SIG-M5 treated with dmso at 0.1 percent for 504 hours (cell line): ENCODE data around the gene MINDY2.
"Not testable (repeated sequence)": the region's sequence is repeated elsewhere in the genome, so short reads cannot be mapped to it uniquely, and the experiment has no call there.

ENCODE experiments used
- DNase-seq: peaks from one replicate; lab custom pipeline; 2025; ENCODE audit not compliant: unreplicated experiment; lab: John Stamatoyannopoulos, UW

The MINDY2 gene

DNA sequence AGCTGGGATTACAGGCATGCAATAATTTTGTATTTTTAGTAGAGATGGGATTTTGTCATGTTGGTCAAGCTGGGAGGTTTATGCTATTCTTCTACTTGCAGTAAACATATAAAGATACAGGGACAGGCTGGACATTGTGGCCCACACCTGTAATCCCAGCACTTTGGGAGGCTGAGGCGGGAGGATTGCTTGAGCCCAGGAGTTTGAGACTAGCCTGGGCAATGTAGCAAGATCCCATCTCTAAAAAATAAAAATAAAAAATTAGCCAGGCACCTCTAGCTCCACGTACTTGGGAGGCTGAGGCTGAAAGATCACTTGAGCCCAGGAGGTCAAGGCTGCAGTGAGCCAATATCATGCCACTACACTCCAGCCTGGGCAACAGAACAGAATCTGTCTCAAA is 52.2 kb downstream of the MINDY2 start:
- not testable (repeated sequence) for DNase-seq

DNA sequence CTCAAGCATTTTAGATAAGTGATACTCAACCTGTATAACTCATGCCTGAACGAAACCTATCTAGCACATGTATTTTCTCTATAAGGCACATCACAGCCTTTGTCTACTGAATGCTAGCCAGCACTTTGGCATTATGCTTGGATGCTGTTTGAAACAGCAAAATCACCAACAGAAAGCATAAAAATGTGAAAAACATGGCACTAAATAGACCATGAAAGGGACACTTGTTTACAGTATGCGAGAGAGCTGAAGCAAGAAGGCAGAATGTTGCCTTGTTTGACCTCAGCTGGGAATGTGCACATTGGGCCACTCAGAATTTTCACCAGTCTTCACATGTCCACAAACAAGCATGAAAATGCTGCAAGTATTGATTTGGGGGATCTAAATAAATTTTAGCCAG is 59.5 kb downstream of the MINDY2 start:
- DNase-seq: no peak

GRCh38 chr15:58833681-58834426 is 62.8 kb downstream of the MINDY2 start:
- not testable (repeated sequence) for DNase-seq

DNA sequence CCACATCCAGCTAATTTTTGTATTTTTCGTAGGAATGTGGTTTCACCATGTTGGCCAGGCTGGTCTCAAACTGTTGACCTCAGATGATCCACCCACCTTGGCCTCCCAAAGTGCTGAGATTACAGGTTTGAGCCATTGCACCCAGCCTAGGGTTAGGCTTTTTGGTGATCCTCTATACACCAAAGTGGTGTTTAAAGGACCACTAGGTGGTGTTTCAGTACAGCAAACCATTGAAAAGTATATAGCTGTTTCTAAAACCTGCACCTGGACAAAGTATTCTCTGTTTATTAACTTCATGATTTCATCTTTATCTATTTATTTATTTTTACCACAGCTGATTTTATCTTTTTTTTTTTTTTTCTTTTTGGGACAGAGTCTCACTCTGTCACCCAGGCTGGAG is 68.4 kb downstream of the MINDY2 start:
- no peak for DNase-seq

- no peak for DNase-seq
These were observed 68.9 kb downstream of the MINDY2 start for GRCh38 chr15:58840048-58840447.

- no peak for DNase-seq
These were observed 71.8 kb downstream of the MINDY2 start for GRCh38 chr15:58842713-58843396.

GRCh38 chr15:58851205-58851604 is 80.1 kb downstream of the MINDY2 start:
- DNase-seq: not testable (repeated sequence)

DNA sequence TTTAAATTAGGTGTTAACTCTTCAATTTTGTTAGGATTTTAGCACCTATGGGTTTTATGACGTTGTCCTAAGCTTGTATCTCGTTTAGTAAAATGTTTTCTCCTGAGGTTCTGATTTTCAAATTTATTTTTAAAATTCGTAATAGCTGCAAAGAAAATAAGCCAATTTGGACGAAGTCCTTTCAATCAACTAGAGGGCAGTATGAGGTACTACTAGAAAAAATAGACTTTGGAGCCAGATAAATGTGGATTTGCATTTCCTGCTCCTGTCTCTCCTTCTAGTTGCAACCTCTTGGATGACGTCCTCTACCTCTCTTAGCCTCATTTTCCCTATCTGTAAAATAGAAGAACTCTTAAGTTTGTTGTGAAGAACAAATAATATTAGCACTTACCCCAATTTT is 81.2 kb downstream of the MINDY2 start:
- peak; percentile 24 for DNase-seq

- DNase-seq: no peak
These were observed 83.5 kb downstream of the MINDY2 start for GRCh38 chr15:58854593-58854992.

DNA sequence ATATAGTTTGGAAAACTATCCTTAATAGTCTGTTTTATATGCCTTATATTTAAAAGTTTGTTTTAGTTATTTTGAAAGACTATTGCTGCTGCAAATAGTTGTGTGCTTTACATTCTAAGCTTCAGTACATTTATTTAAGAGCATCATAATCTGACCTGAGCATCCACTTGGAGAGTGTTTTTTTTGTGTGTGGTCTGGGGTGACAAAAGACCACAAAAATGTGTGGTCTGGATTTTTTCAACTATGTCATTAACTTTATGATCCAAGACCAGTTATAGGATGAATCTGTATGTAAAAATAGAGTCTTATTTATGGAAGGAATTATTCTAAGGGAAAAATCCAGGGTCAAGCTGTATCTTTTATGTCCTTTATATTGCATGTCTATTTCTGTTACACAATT is 85.0 kb downstream of the MINDY2 start:
- no peak for DNase-seq

- not testable (repeated sequence) for DNase-seq
These were observed 85.5 kb downstream of the MINDY2 start for GRCh38 chr15:58856621-58857020.

- no peak for DNase-seq
These were observed 91.2 kb downstream of the MINDY2 start for GRCh38 chr15:58862326-58862725.

GRCh38 chr15:58864602-58865424 is 93.7 kb downstream of the MINDY2 start:
- no peak for DNase-seq

DNA sequence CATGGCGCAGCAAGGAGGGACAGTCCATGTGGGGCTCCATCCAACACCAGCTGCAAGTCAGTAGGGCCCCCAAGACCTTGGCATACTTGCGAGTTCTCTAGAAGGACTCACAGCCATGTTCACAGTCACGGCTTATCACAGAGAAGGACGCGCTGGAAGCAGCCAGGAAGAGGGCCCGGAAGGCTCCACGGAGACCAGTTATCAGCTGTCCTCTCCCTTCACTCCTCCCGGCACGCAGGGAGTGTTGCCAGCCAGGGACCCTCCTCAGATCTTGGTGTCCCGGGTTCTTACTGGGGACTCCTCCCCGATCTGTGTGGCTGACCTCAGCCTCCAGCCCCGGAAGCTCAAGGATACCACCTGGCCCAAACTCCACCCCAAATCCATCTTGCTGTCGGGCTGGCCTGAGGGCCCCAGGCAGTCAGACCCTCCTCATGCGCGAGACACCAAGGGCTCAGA is 94.4 kb downstream of the MINDY2 start:
- DNase-seq: no peak

- DNase-seq: no peak
These were observed 96.8 kb downstream of the MINDY2 start for GRCh38 chr15:58867926-58868325.

- DNase-seq: peak; percentile 43
These were observed 99.3 kb downstream of the MINDY2 start for GRCh38 chr15:58870451-58870850.

GRCh38 chr15:58873267-58873666 is 102.2 kb downstream of the MINDY2 start:
- DNase-seq: peak; percentile 42

GRCh38 chr15:58875343-58875742 is 104.2 kb downstream of the MINDY2 start:
- no peak for DNase-seq

- no peak for DNase-seq
These were observed 105.4 kb downstream of the MINDY2 start for GRCh38 chr15:58876306-58877106.

GRCh38 chr15:58877999-58878825 is 107.1 kb downstream of the MINDY2 start:
- no peak for DNase-seq
